IPS DF 6.9 (cell line): ENCODE results near the gene TBC1D22A.

Source experiments
- DNase-seq: peaks from one replicate; pipeline ENCODE4 v3.0.0-alpha.2; 2013; ENCODE audit warnings: low read depth, low spot score
- H3K27ac ChIP-seq: one replicate; pipeline ENCODE4 v1.5.1; 2013; ENCODE audit warnings: low read length, control low read depth
- H3K27me3 ChIP-seq: 2 replicates; pipeline ENCODE4 v1.6.1; 2013; ENCODE audit warnings: mild to moderate bottlenecking, low read length; ENCODE audit not compliant: control insufficient read depth, insufficient read depth
- H3K36me3 ChIP-seq: 2 replicates; pipeline ENCODE4 v1.6.1; 2013; ENCODE audit warnings: low read length; ENCODE audit not compliant: control insufficient read depth, insufficient read depth
- H3K4me1 ChIP-seq: 2 replicates; pipeline ENCODE4 v1.6.1; 2013; ENCODE audit warnings: low read length; ENCODE audit not compliant: control insufficient read depth, insufficient read depth
- H3K4me3 ChIP-seq: 2 replicates; pipeline ENCODE4 v1.5.1; 2013; ENCODE audit warnings: mild to moderate bottlenecking, low read length
- H3K9me3 ChIP-seq: 2 replicates; pipeline ENCODE4 v1.6.1; 2013; ENCODE audit warnings: low read length, inconsistent platforms; ENCODE audit not compliant: control insufficient read depth, insufficient read depth
- WGBS: extraction: QIAGEN DNeasy Blood & Tissue Kit; methylation state at CpG from one replicate; pipeline ENCODE4 v1.1.7; 2013; ENCODE audit warnings: mixed read lengths, missing lambda C conversion rate; ENCODE audit not compliant: insufficient read length, insufficient coverage; 5-methylcytosine and 5-hydroxymethylcytosine counted together

Gene TBC1D22A

DNA sequence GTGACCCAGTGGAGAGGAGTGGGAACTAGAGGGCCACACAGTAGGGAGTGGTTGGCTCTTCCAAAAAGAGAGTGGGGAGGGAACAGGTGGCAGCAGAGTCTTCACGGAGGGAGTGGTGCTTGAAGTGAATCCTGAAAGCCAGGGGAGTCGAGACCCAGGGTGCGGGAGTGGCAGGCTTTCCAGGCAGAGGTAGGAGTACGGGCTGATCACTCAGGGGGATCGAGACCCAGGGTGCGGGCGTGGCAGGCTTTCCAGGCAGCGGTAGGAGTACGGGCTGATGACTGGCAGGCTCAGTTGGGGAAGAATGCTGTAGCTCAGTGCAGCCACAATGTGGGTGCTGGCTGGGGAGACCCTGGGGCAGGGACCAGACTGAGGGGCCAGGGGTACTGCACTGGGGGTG lies 148.2 kb downstream of the TBC1D22A start:
- no CpG with 5 or more reads among the region's 9 CpGs for WGBS
- Histone ChIP-seq H3K27me3 (no peaks in the 10 kb centered on the region), H3K4me1 (no peaks in the 10 kb centered on the region), H3K27ac (no peak overlapping the region), H3K36me3 (no peaks in the 10 kb centered on the region; the same call in 1 of the 2 replicates), H3K4me3 (no peak overlapping the region), H3K9me3 (no peaks in the 10 kb centered on the region)
- no peak for DNase-seq

DNA sequence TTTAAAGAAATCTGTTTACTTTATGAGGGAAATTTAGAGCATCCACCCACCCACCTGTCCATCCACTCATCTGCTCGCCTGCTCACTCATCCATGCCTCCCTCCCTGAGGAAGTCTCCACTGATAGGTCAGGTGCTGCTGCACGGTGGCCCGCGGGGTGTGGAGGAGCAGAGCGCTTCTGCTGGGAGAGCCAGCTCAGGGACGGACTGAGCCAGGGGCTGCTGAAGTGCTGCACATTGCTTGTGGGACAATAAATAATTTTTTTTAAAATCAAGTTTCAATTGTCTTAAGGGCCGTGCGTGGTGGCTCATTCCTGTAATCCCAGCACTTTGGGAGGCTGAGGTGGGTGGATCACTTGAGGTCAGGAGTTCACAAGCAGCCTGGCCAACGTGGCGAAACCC lies 148.9 kb downstream of the TBC1D22A start:
- Histone ChIP-seq H3K4me3 (no peak overlapping the region), H3K9me3 (no peaks in the 10 kb centered on the region), H3K36me3 (no peaks in the 10 kb centered on the region; the same call in 1 of the 2 replicates), H3K27ac (no peak overlapping the region), H3K27me3 (no peaks in the 10 kb centered on the region), H3K4me1 (no peaks in the 10 kb centered on the region)
- no peak for DNase-seq
- WGBS, result no CpG with 5 or more reads among the region's 10 CpGs

DNA sequence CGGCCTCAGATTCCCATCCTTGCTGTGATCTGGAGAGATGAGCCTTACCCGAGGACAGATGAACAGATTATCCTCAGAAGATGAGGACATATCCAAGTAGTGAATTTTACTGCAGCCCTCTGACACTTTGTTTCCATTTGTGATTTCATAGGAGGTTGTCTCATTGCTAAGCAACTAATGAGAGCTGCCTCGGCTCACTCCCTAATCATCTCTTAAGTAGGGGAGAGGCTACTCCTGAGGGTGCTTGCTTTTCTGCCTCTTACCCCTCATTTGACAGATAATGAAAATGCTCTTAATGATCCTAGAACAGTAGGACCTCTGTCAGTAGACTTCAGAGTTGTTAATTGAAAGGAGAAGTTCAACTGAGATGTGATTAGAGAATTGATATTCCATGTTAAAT lies 150.9 kb downstream of the TBC1D22A start:
- no CpG with 5 or more reads among the region's 3 CpGs for WGBS
- Histone ChIP-seq H3K9me3 (no peaks in the 10 kb centered on the region), H3K4me3 (no peak overlapping the region), H3K36me3 (no peaks in the 10 kb centered on the region; the same call in 1 of the 2 replicates), H3K27ac (no peak overlapping the region), H3K4me1 (no peaks in the 10 kb centered on the region), H3K27me3 (no peaks in the 10 kb centered on the region)
- no peak for DNase-seq

DNA sequence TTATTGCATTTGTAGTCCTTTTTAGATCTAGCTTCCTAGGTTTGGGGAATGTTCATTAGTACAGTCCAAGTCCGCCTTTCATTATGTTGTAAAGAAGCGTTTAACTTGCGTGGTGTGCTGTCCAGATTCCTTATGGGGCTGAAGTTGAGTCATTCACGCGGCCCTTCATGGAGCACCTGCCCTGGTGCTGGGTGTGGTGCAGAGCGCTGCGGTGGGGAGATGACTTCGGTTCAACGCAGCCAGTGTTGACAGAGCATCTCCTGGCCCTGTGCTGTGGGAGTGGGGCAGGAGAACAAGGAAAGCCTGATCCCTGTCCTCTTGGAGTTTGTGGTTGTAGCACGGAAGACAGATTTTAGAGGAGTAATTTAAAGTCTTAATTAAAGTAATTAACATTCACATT lies 152.0 kb downstream of the TBC1D22A start:
- Histone ChIP-seq H3K27ac (no peak overlapping the region), H3K9me3 (no peaks in the 10 kb centered on the region), H3K4me1 (no peaks in the 10 kb centered on the region), H3K4me3 (no peak overlapping the region), H3K36me3 (no peaks in the 10 kb centered on the region; the same call in 1 of the 2 replicates), H3K27me3 (no peaks in the 10 kb centered on the region)
- no CpG with 5 or more reads among the region's 10 CpGs for WGBS
- DNase-seq, result no peak

DNA sequence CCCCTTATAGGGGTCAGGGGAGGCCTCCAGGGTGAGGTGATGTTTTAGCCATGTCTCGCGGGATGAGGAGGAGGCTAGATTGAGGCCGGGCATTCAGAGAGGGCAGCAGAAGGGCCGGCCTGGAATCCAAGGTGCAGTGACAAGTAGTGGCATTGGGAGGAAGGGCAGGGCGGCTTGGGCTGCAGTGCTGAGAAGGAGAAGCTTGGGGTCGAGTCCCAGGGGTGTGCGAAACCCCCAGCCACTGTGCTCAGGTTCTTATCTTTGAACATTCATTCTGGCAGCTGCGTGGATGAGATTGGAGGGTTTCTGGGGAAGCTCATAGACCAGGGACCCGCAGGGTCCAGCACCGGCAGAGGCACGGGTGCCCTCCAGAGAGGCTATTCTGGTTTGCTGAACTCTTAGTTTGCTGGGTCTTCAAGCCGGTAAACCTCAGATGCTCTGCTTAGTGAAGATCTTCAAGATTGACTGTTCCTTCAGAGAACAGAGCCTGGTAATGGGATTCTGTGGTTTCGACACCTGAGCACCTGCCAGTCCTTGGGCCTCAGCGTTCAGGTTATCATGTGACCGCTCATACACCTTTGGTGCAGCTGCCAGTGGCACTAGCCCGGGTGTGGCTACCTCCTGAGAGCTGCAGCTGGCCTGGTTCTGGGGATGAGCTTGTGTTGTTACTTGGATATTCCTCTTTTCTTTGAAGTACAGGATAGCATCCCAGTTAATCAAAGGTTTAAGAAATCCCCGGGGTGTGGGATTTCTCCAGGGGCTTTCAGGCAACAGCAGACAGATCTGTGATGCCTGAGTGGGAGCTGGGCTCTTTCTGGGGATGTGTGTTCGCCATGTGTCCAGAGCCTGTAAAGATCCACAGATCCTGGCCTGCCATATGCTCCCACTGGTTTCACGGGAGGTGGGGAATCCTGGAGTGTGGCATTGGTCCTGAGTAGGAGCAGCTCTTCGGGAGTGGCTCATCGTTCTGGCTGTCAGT lies 152.8 kb downstream of the TBC1D22A start:
- no peak overlapping the region for H3K27ac ChIP-seq
- WGBS, result no CpG with 5 or more reads among the region's 21 CpGs
- DNase-seq, result no peak
- no peaks in the 10 kb centered on the region for H3K9me3 ChIP-seq
- no peaks in the 10 kb centered on the region for H3K4me1 ChIP-seq
- no peaks in the 10 kb centered on the region; the same call in 1 of the 2 replicates for H3K36me3 ChIP-seq
- no peaks in the 10 kb centered on the region for H3K27me3 ChIP-seq
- no peak overlapping the region for H3K4me3 ChIP-seq

DNA sequence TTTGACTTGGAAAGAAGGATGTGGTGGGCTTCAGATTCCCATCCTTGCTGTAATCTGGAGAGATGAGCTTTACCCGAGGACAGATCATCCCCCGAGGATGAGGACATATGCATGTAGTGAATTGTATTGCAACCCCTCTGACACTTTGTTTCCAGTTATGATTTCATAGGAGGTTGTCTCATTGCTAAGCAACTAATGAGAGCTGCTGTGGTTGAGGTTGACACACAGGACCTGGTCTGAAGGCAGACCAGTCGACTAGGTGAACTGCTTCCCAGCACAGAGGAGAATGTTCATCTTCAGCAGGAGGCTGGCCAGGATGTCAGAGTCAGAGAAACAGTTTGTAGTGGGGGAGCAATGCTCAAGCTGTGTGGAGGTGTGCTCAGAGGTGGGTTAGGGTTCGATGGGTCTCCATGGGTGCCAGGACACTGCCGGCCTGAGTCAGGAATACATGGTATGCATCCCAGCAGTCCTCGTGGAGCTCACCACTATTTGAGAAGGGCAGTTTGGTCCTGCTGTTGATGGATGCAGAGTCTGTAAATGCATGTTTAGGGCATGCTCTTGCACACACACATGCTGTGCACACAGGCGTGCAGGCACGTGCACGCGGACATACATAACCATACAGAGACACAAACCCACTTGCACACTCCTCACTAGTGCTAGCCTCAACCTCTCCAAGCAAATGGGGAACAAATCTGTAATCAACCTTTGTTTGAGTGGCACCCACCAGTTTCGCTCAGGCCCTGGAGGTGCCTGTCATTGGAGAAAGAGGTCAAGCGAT lies 153.7 kb downstream of the TBC1D22A start:
- H3K4me3 ChIP-seq, result no peak overlapping the region
- H3K4me1 ChIP-seq, result no peaks in the 10 kb centered on the region
- no peaks in the 10 kb centered on the region for H3K27me3 ChIP-seq
- no peak overlapping the region for H3K27ac ChIP-seq
- no peak for DNase-seq
- no peaks in the 10 kb centered on the region for H3K9me3 ChIP-seq
- WGBS, result no CpG with 5 or more reads among the region's 12 CpGs
- H3K36me3 ChIP-seq, result no peaks in the 10 kb centered on the region; the same call in 1 of the 2 replicates

DNA sequence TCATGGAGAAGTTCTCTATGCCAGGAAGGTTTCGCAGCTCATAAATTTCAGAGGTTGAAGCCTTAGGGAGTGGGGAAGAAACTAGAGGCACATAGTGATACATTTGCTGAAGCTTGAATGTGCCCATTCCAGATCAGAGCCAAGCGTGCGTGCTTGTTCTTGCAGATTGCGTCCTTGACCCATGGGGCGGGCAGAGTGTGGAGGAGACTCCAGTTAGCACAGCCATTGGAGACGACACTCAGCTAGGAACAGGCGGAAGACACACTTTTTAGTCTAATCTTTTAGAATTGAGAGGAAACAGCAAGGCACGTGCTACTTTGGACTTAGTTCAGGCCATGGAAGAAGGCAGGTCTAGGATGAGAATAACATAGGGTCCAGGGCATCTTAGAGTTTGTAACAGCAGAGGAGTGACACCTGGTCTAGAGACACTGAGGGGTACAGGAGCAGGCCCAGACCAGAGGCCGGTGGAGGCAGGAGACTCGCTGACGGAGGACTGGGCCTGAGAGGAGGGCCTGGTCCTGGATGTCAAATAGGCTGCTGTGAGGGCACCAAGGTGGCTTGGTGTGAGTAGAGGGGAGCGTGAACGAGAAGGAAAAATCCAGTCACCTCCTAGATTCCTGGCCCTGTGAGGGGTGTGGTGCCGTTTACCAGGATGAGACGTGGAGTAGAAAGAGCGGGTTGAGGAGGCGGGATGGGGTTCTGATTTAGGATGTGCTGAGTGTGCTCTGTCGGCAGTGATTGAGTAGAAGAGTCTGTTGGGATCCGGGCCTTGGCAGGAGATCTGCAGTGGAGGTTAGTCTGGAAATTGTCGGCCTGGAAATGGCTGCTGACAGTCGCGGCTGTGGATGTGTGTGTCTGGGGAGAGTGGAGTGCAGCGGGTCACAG lies 154.7 kb downstream of the TBC1D22A start:
- H3K4me1 ChIP-seq, result no peaks in the 10 kb centered on the region
- no peak overlapping the region for H3K27ac ChIP-seq
- no peaks in the 10 kb centered on the region; the same call in 1 of the 2 replicates for H3K36me3 ChIP-seq
- 100% methylated on average over 4 of the region's 23 CpGs for WGBS
- no peaks in the 10 kb centered on the region for H3K27me3 ChIP-seq
- no peaks in the 10 kb centered on the region for H3K9me3 ChIP-seq
- no peak overlapping the region for H3K4me3 ChIP-seq
- no peak for DNase-seq

DNA sequence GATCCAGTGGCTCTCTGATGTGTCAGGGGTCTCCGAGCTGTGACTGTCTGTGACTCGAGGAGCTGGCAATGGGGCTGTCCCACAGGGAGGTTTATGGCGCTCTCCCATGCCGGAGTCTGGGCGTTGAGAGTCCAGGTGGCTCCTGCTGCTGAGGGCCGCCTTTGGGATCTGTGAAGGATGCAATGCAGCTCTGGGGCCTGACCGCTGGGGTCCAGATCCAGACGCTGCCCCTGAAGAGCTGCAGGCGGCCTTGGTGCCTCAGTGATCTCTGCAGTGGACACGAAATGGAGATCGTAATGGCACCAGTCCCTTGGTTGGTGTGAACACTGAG lies 155.3 kb downstream of the TBC1D22A start:
- Histone ChIP-seq H3K27ac (no peak overlapping the region), H3K36me3 (no peaks in the 10 kb centered on the region; the same call in 1 of the 2 replicates)
- no CpG with 5 or more reads among the region's 11 CpGs for WGBS

DNA sequence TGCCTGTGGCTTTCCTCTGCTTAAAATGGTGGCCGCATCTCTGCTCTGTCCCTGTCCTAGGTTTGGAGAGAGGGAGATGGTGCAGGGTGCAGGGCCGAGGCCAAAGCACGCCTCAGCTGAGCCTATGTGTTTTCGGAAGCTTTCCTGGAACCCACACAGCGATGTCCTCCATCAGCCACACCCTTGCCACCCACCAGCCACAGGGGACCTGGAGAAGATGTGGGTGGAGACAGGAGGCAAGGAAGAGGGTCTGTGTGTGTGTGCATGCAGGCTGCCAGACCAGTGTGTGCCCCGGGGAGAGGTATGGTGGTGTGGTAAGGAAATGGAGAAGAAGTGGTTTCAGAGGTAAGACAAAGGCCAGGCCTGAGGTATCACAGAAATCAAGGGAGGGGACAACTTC lies 155.7 kb downstream of the TBC1D22A start:
- no CpG with 5 or more reads among the region's 6 CpGs for WGBS
- Histone ChIP-seq H3K27me3 (no peaks in the 10 kb centered on the region), H3K36me3 (no peaks in the 10 kb centered on the region; the same call in 1 of the 2 replicates), H3K4me3 (no peak overlapping the region), H3K4me1 (no peaks in the 10 kb centered on the region), H3K27ac (no peak overlapping the region), H3K9me3 (no peaks in the 10 kb centered on the region)
- DNase-seq, result no peak

More for the DNA sequence above, 155.3 kb downstream of the TBC1D22A start:
- H3K4me3 ChIP-seq, result no peak overlapping the region
- no peaks in the 10 kb centered on the region for H3K9me3 ChIP-seq
- no peak for DNase-seq
- no peaks in the 10 kb centered on the region for H3K4me1 ChIP-seq
- H3K27me3 ChIP-seq, result no peaks in the 10 kb centered on the region

DNA sequence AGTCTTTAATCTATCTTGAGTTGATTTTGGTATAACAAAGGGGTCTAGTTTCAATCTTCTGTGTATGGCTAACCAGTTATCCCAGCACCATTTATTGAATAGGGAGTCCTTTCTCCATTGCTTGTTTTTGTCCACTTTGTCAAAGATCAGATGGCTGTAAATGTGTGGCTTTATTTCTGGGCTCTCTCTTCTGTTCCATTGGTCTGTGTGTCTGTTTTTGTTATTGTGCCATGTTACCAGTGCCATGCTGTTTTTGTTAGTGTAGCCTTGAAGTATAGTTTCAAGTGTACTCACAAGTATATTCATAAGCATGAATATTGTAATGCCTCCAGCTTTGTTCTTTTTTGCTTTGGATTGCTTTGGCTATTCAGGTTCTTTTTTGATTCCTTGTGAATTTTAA lies 159.6 kb downstream of the TBC1D22A start:
- Histone ChIP-seq H3K27me3 (no peaks in the 10 kb centered on the region), H3K9me3 (no peaks in the 10 kb centered on the region), H3K36me3 (no peaks in the 10 kb centered on the region), H3K4me1 (no peaks in the 10 kb centered on the region), H3K4me3 (no peak overlapping the region), H3K27ac (no peak overlapping the region)
- no peak for DNase-seq
